Fibroblast of lung (primary cell): ENCODE results near the gene TACSTD2.
"Not testable (repeated sequence)": the region's sequence is repeated elsewhere in the genome, so short reads cannot be mapped to it uniquely, and the experiment has no call there.

ENCODE experiments used
- CTCF ChIP-seq, 2 donors: IDR thresholded peaks in 1 of 2; conservative IDR thresholded peaks in 1 of 2; 1 replicate in 1 of 2; 2 replicates in 1 of 2; pipeline ENCODE4 v1.5.1; 2011 to 2012; ENCODE audit warnings: low read length in 2 of 2, control low read depth in 1 of 2, inconsistent platforms in 1 of 2, low read depth in 1 of 2, mild to moderate bottlenecking in 1 of 2
- EZH2 ChIP-seq: IDR thresholded peaks from 2 replicates; pipeline ENCODE4 v1.5.1; 2012; ENCODE audit warnings: low read length, control low read depth, mild to moderate bottlenecking; ENCODE audit errors: missing control alignments

GRCh38 chr1:58601921-58602320 lies 24.9 kb upstream of the TACSTD2 start:
- not testable (repeated sequence) for TF ChIP-seq CTCF (conservative IDR thresholded peaks at IDR 0.05 in 1 of 2, IDR thresholded peaks at IDR 0.05 in 1 of 2; ENCODE audit: low read depth in 1 of 2, low read length in 2 of 2); EZH2
